Renal cortical epithelial cell (primary cell): ENCODE data around the gene ZNF345. TPM values are rescaled to one million over a fixed set of nuclear protein-coding genes. Genes with fewer than 3 reads are reported as not detected.

Source experiments
- DNase-seq: peaks from one replicate; pipeline ENCODE4 v3.0.0-alpha.2; 2011; ENCODE audit warnings: low read depth
- total RNA-seq: library from RNA; depleted of rRNA; stranded (reverse); fragments of >200 nt; gene quantifications from 2 replicates; pipeline ENCODE4 v1.2.3, GENCODE V29; 2014

ZNF345 gene
- total RNA-seq, 1 donor from 2014 or later, result 5.5 TPM

DNA sequence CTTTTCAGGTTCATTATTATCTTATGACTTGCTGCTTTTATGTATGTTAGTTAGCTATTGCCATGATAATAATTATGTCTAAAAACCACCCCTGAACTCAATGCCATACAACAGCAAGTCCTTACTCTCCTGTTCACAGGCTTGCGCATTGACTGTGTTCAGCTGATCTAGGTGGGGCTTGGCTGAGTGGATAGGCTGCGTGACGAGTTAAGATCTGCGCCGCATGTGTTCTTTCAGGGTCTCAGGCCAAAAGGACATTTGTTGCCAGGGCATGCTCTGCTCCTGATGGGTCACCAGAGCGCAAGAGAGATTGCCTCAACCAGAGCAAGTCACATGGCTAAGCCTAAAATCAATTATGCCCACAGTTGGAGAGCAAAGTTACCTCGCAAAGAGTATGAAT is 66.3 kb downstream of the ZNF345 start:
- DNase-seq, result peak; percentile 11

DNA sequence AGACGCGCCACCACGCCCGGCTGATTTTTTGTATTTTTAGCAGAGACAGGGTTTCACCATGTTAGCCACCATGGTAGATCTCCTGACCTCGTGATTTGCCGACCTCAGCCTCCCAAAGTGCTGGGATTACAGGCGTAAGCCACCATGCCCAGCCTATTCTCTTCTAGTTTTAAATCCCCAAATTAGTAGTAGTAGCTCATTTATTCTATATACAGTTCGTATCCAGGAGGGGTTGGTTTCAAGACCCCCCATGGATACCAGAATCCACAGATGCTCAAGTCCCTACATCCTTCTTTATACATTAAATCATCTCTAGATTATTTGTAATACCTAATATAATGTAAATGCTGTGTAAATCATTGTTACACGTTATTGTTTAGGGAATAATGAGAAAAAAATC is 67.4 kb downstream of the ZNF345 start:
- no peak for DNase-seq

Other genes starting within 250 kb of the ZNF345 start
- gene ZNF382, start 245.6 kb upstream of the ZNF345 start, total RNA-seq, result 5.6 and 19.0 TPM in 2 replicates
- 13.2 TPM in 2 replicates for gene ZNF461, start 184.0 kb upstream of the ZNF345 start, total RNA-seq
- gene ZNF567, start 163.3 kb upstream of the ZNF345 start, total RNA-seq, result 5.6 and 9.4 TPM in 2 replicates
- 3.1 and 3.9 TPM in 2 replicates for gene ZNF850, start 78.1 kb upstream of the ZNF345 start, total RNA-seq
- 6.1 and 12.7 TPM in 2 replicates for gene ZNF790, start 12.5 kb upstream of the ZNF345 start, total RNA-seq
- 3.8 and 4.0 TPM in 2 replicates for gene ZNF829, start 65.4 kb downstream of the ZNF345 start, total RNA-seq
- 4.2 and 14.4 TPM in 2 replicates for gene ZNF568, start 65.5 kb downstream of the ZNF345 start, total RNA-seq
- gene ZNF420, start 227.6 kb downstream of the ZNF345 start, total RNA-seq, result 2.8 and 15.8 TPM in 2 replicates